Measurements from ENCODE around the gene PHC2. TPM values are rescaled to one million over a fixed set of nuclear protein-coding genes. Genes with fewer than 3 reads are reported as not detected.

Gene PHC2
- total RNA-seq, 1 experiment from 2014 or later, result 9.4 TPM

GRCh38 chr1:33373606-33374005 lies 57.3 kb downstream of the PHC2 start:
- no peak overlapping the region for H2BK15ac ChIP-seq (ENCODE audit: low read depth, low read length)
- no peaks in the 10 kb centered on the region for H3K23me2 ChIP-seq (ENCODE audit: insufficient read length, low read depth, low read length, poor library complexity, severe bottlenecking)
- H2BK5ac ChIP-seq (ENCODE audit: insufficient read length, low read length), result no peak overlapping the region
- DNase-seq, result no peak
- H2BK120ac ChIP-seq (ENCODE audit: low read depth, low read length, poor library complexity, severe bottlenecking), result no peak overlapping the region
- no peaks in the 10 kb centered on the region for H3K79me1 ChIP-seq (ENCODE audit: insufficient read depth, low read depth, low read length, poor library complexity, severe bottlenecking)
- peaks cover 0 to 3% (median 0%) of the 10 kb centered on the region in 3 experiments; a peak in 1 of 7 replicates for H3K36me3 Mint-ChIP-seq (ENCODE audit: insufficient read depth in 1 of 3, low read depth in 3 of 3)
- no peak overlapping the region for H3K23ac ChIP-seq (ENCODE audit: insufficient read length, low read depth, low read length)
- no peaks in the 10 kb centered on the region for H3K4me1 ChIP-seq (ENCODE audit: insufficient read depth, low read length)
- no peaks in the 10 kb centered on the region for H3K79me2 ChIP-seq (ENCODE audit: insufficient read depth, low read length)
- H3K27ac ChIP-seq (ENCODE audit: insufficient read length, low read depth, low read length), result no peak overlapping the region
- no peaks in the 10 kb centered on the region for H3K9me3 ChIP-seq (ENCODE audit: control insufficient read depth, low read depth, low read length)
- H3K9ac ChIP-seq (ENCODE audit: extremely low read depth, insufficient read length, low read length), result no peak overlapping the region
- H3K4me1 Mint-ChIP-seq, result peaks cover 6 to 13% of the 10 kb centered on the region in 2 experiments
- no peak overlapping the region for H2BK20ac ChIP-seq (ENCODE audit: low read depth, low read length, poor library complexity, severe bottlenecking)
- H3K9me3 Mint-ChIP-seq, result peaks cover 0 to 2% of the 10 kb centered on the region in 2 experiments; a peak in 1 of 5 replicates
- no peak overlapping the region for H3K56ac ChIP-seq (ENCODE audit: insufficient read length, low read depth, low read length)
- 0 out of 7 replicates have a peak overlapping the region, but pooled peaks of 1 of the 3 experiments have one; percentile 18 for H3K27ac Mint-ChIP-seq
- no peak overlapping the region for H2BK12ac ChIP-seq (ENCODE audit: insufficient read length, low read depth, low read length)
- no peak overlapping the region for H3K14ac ChIP-seq (ENCODE audit: insufficient read depth, low read length)
- H3T11ph ChIP-seq (ENCODE audit: low read length), result no peak overlapping the region
- no peak overlapping the region for H4K91ac ChIP-seq (ENCODE audit: insufficient read length, low read depth, low read length)
- WGBS (ENCODE audit: extremely low coverage, insufficient read length, low lambda C conversion rate), result no CpG with 5 or more reads among the region's 4 CpGs
- H4K5ac ChIP-seq (ENCODE audit: insufficient read length, low read depth, low read length), result no peak overlapping the region
- H4K20me1 ChIP-seq (ENCODE audit: control insufficient read depth, insufficient read depth, insufficient read length), result no peaks in the 10 kb centered on the region
- no peak overlapping the region for H3K4me3 Mint-ChIP-seq
- no peaks in the 10 kb centered on the region for H3K27me3 ChIP-seq (ENCODE audit: insufficient read depth, low read length)
- no peak overlapping the region for H3K4ac ChIP-seq (ENCODE audit: low read depth, low read length)
- H2AK5ac ChIP-seq (ENCODE audit: insufficient read length, low read length), result no peak overlapping the region
- H4K8ac ChIP-seq (replicated peaks; ENCODE audit: insufficient read length, low read depth, low read length), result no peak overlapping the region
- no peak overlapping the region for H3K4me2 ChIP-seq (ENCODE audit: insufficient read depth, insufficient read length, low read length)
- no peak overlapping the region for H3K18ac ChIP-seq (ENCODE audit: insufficient read length, low read depth, low read length)
- no peak overlapping the region for H2AFZ ChIP-seq (ENCODE audit: low read length)
- peaks cover 8% of the 10 kb centered on the region for H3K27me3 Mint-ChIP-seq (ENCODE audit: low read depth)
- TF ChIP-seq CTCF (conservative IDR thresholded peaks at IDR 0.05), result no peak

All from H9 (cell line).